Glomerular visceral epithelial cell (primary cell): ENCODE data around the gene TMEM259.

Experiments
- DNase-seq: peaks from one replicate; pipeline ENCODE4 v3.0.0-alpha.2; 2016; ENCODE audit errors: extremely low spot score

The TMEM259 gene

DNA sequence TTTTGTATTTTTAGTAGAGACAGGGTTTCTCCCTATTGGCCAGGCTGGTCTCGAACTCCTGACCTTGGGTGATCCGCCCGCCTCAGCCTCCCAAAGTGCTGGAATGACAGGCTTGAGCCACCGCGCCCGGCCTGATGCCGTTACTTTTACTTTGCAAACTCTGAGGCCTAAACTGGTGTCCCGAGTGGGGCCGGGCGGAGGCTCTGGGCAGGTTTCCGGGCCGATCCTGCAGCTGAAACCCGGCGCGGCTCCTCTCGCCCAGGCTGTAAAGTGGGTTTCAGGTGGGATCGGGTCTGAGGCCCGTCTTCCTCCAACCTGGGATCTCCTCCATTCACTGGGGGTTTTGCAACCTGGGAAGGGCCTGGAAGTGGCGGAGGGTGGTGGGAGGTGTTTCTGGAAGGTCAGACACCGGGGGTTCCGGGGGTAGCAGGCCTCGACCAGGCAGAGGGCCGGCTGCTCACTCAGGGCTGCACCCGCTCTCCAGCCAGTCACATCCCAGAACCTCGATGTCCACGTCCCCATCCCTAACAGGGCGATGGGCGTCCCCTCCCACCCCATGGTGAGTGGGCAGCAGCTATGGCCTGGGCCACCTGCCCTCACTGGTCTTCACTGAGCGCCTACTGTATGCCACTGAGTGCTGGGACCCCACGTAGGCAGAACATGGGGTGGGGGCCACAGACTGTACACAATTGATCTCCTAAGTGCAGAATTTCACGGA is 58.1 kb downstream of the TMEM259 start:
- no peak for DNase-seq

DNA sequence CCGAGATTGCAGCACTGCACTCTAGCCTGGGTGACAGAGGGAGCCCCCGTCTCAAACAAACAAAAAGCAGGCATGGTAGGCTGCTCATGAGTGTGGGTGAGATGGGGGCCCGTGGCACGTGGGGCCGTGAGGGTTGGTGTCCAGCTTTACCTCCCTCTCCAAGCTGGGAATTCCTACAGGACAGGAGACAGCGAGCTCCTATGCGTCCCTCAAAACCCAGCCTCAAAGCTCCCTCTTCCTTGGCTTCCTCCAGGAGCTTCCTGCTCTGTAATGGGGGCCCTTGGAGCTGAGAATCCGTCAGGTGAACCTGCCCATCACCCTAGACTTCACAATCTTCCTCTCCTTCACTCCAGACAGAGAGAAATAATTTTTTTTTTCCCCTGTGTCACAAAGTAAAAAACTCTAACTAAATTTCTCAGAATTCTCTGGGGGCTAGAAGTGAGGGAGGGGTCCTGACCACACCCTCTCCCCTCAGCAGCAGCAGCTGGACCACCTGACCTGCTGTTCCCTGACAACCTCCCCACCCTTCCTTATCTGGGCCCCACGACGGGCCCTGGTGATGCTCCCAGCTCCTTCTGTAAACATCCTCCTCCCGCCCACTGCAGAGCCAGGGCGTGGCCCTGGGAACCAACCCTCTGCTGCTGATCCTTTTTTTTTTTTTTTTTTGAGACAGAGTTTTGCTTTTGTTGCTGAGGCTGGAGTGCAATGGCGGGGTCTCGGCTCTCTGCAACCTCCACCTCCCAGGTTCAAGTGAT is 58.9 kb downstream of the TMEM259 start:
- DNase-seq, result no peak

DNA sequence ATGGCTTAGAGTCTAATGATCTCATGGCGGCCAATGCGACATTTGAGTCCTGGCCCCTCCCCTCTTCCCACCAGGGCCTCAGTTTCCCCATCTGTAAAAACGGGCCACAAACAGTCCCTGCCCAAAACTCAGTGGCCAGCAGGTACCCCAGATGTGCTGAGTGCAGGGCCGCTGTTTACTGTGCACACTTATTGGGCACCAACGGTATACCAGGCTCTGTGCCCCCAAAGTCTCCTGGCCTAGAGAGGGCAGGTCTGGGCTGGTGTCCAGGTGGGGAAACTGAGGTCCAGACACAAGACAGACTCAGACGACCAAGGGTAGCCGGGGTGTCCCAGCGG is 60.4 kb downstream of the TMEM259 start:
- DNase-seq, result no peak

DNA sequence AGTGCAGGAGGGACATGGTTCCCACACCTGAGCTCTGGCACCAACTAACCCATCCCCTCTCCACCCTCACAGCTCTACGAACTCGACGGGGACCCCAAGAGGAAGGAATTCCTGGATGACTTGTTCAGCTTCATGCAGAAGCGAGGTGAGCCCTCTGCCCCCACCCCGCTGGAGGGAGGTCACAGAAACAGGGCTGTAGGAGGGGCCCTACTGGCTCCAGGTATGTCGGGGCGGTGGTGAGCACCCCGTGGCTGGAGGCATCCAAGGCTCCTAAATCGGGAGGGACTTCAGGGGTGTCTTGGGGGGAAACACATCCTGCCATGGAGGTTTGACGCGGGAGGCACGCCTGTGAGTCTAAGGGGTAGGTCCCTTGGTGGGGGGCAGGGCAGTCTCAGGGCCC is 60.9 kb downstream of the TMEM259 start:
- no peak for DNase-seq
